Thoracic aorta (tissue), 2 donors: ENCODE measurements around the gene VWA5B2. TPM values are rescaled to one million over a fixed set of nuclear protein-coding genes. Genes with fewer than 3 reads are reported as not detected.
"Not testable (repeated sequence)": the region's sequence is repeated elsewhere in the genome, so short reads cannot be mapped to it uniquely, and the experiment has no call there.

Experiments
- ATAC-seq: fragments of 150-250 bp; one replicate; pipeline ENCODE4 v1.8.0; 2017; ENCODE audit warnings: low read depth; ENCODE audit not compliant: insufficient number of reproducible peaks, low FRiP score
- DNase-seq: peaks from one replicate; pipeline ENCODE4 v3.0.0-alpha.2; 2020; ENCODE audit warnings: low spot score
- H3K27ac ChIP-seq, 2 donors: fragments of 200-600 bp; sonication (generic); 1 replicate in 1 of 2; 2 replicates in 1 of 2; pipeline ENCODE4 v1.5.1; 2016; ENCODE audit warnings: mild to moderate bottlenecking in 2 of 2, moderate library complexity in 2 of 2
- H3K27me3 ChIP-seq: fragments of 200-600 bp; sonication (generic); replicated peaks from 2 replicates; pipeline ENCODE4 v1.6.0; 2016; ENCODE audit warnings: mild to moderate bottlenecking; ENCODE audit not compliant: insufficient read depth
- H3K36me3 ChIP-seq: fragments of 200-600 bp; sonication (generic); one replicate; pipeline ENCODE4 v1.5.1; 2016
- H3K4me1 ChIP-seq, 2 donors: fragments of 200-600 bp; sonication (generic); 1 replicate in 1 of 2; 2 replicates in 1 of 2; pipeline versions ENCODE4 v1.5.1 to v1.6.0; 2016; ENCODE audit warnings: low read depth in 2 of 2, mild to moderate bottlenecking in 1 of 2; ENCODE audit not compliant: control insufficient read depth in 1 of 2
- H3K4me3 ChIP-seq: fragments of 200-600 bp; sonication (generic); 2 replicates; pipeline ENCODE4 v1.5.1; 2016; ENCODE audit warnings: mild to moderate bottlenecking
- H3K9me3 ChIP-seq: fragments of 200-600 bp; sonication (generic); 2 replicates; pipeline ENCODE4 v1.5.1; 2016
- total RNA-seq, 2 donors: library from RNA; depleted of rRNA; stranded (reverse); fragments of >200 nt; gene quantifications; one replicate each; pipeline versions ENCODE4 v1.1.0 to v1.2.3, GENCODE V29; 2016
- TF ChIP-seq, protein P1 (sequence below): fragments of 200-600 bp; sonication (generic); IDR thresholded peaks from one replicate; pipeline ENCODE4 v1.5.1; 2019; ENCODE audit warnings: antibody characterized with exemption

The VWA5B2 gene
- total RNA-seq, 2 donors from 2014 or later, result not detected

DNA sequence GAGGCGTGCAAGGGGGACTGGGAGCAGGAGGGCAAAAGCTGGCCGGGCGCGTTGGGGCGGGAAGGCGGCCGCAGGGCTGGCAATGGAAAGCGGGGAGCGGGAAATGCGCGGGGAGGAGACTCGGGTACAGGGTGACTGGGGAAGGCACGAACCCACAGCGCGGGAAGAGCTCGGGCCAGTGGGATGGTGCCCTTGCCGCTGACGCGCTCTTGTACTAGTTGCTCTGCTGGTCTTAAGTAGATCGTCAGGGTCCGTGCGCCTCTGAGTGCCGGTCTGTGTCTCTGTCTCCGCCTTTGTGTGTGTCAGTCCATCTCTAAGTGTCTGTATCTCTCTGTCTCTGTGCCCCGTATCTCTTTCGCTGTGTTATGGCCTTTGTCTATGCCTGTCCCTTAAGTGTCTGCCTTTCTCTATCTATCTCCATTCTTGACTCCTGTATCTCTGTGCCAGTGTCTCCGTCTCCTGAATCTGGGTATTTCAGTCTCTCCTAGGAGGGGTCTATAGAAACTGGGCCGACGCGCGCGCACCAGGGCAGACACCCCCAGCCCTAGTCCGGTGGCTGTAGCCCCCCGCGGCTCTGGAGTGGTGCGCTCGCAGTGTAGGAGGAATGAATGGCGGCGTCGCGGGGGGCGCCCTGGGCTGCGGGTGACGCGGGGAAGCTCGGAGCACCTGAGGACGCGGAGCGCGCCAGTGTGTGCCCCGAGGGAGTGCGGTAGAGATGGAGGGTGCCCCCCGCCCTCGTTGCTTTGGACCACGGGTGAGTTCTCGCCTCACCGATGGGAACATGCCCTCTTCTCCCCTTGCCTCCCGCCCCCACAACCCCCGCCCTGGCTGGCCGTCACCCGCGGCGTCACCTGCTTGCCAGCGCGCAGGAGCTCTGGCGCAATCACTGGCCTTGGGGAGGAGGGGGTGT, 32.7 kb downstream of the VWA5B2 start:
- no peaks in the 10 kb centered on the region for H3K36me3 ChIP-seq
- H3K27me3 ChIP-seq, result peaks cover 18% of the 10 kb centered on the region
- DNase-seq (no peak), ATAC-seq (no peak)
- no peak overlapping the region for H3K27ac ChIP-seq
- peaks cover 12 to 25% of the 10 kb centered on the region in 2 donors for H3K4me1 ChIP-seq
- no peaks in the 10 kb centered on the region for H3K9me3 ChIP-seq
- peak overlapping the region; percentile 70 for H3K4me3 ChIP-seq
- TF ChIP-seq, protein P1, sequence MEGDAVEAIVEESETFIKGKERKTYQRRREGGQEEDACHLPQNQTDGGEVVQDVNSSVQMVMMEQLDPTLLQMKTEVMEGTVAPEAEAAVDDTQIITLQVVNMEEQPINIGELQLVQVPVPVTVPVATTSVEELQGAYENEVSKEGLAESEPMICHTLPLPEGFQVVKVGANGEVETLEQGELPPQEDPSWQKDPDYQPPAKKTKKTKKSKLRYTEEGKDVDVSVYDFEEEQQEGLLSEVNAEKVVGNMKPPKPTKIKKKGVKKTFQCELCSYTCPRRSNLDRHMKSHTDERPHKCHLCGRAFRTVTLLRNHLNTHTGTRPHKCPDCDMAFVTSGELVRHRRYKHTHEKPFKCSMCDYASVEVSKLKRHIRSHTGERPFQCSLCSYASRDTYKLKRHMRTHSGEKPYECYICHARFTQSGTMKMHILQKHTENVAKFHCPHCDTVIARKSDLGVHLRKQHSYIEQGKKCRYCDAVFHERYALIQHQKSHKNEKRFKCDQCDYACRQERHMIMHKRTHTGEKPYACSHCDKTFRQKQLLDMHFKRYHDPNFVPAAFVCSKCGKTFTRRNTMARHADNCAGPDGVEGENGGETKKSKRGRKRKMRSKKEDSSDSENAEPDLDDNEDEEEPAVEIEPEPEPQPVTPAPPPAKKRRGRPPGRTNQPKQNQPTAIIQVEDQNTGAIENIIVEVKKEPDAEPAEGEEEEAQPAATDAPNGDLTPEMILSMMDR, result no peak

DNA sequence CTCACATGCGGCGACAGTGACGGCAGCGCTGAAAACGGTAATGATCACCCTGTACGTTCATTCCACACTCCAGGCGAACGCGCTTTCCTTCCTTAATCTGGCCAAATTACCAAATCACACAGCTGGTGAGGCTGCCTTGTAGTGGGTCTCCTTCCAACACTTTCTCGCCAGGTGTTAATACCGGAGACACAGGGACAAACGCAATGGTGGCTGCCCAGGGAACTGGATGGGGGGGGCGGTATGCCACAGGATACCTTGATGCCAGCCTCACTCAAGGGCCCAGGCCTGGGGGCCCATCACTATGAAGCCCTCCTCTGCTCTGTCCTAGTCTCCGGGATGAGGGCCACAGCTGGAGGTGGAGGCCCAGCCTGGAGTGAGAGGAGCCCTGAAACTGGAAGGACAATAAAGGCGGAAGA, 33.4 kb downstream of the VWA5B2 start:
- Histone ChIP-seq H3K27me3 (peaks cover 18% of the 10 kb centered on the region), H3K36me3 (no peaks in the 10 kb centered on the region), H3K27ac (no peak overlapping the region), H3K4me1 (peaks cover 12 to 25% of the 10 kb centered on the region in 2 donors), H3K4me3 (no peak overlapping the region), H3K9me3 (no peaks in the 10 kb centered on the region)
- ATAC-seq (no peak), DNase-seq (no peak)
- TF ChIP-seq, protein P1, result no peak

DNA sequence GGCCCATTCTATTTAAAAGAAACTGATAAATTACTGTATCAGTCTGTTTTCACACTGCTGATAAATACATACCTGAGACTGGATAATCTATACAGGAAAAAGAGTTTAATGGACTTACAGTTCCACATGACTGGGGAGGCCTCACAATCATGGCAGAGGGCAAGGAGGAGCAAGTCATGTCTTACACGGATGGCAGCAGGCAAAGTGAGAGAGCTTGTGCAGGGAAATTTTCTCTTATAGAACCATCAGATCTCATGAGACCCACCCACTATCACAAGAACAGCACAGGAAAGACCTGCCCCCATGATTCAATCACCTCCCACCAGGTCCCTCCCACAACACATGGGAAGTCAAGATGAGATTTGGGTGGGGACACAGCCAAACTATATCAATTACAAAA, 37.9 kb downstream of the VWA5B2 start:
- not testable (repeated sequence) for H3K4me3 ChIP-seq, H3K27me3 ChIP-seq, H3K4me1 ChIP-seq, DNase-seq, H3K9me3 ChIP-seq, ATAC-seq, H3K36me3 ChIP-seq, H3K27ac ChIP-seq

GRCh38 chr3:184272269-184272668, 42.9 kb downstream of the VWA5B2 start:
- no peaks in the 10 kb centered on the region for H3K9me3 ChIP-seq
- ATAC-seq (no peak), DNase-seq (no peak)
- H3K36me3 ChIP-seq, result no peaks in the 10 kb centered on the region
- H3K27ac ChIP-seq, result no peak overlapping the region
- H3K4me1 ChIP-seq, result no peaks in the 10 kb centered on the region
- TF ChIP-seq, protein P1, result no peak
- no peak overlapping the region for H3K4me3 ChIP-seq
- no peaks in the 10 kb centered on the region for H3K27me3 ChIP-seq

DNA sequence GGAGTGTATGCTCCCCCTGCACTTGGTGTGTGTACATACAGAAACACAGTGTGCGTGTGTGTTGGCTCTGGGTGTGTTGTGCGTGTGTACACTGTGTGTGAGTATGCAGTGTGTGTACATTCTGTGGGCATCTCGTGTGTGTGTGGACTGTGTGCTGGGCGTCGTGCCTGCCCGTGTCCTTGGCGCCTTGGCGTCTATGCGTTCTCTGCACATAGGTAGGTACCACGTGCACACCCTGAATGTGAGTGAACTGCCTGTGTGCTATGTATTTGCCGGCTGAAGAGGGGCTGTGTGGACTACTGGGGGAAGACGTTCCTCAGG, 46.0 kb downstream of the VWA5B2 start:
- no peak overlapping the region for H3K27ac ChIP-seq

More for the DNA sequence above, 46.0 kb downstream of the VWA5B2 start:
- no peak overlapping the region for H3K4me3 ChIP-seq
- no peaks in the 10 kb centered on the region for H3K27me3 ChIP-seq
- H3K4me1 ChIP-seq, result no peaks in the 10 kb centered on the region
- H3K36me3 ChIP-seq, result no peaks in the 10 kb centered on the region
- DNase-seq (no peak), ATAC-seq (no peak)
- H3K9me3 ChIP-seq, result no peaks in the 10 kb centered on the region
- TF ChIP-seq, protein P1, result no peak
